GM12873 (cell line): ENCODE results near the gene SSMEM1.

Experiments
- CTCF ChIP-seq: IDR thresholded peaks from 2 replicates; pipeline ENCODE4 v1.5.1; 2012; ENCODE audit warnings: low read depth, mild to moderate bottlenecking, moderate library complexity, low read length, control low read depth; ENCODE audit not compliant: insufficient read depth; ENCODE audit errors: missing control alignments

The SSMEM1 gene

GRCh38 chr7:130227883-130228575 lies 20.4 kb downstream of the SSMEM1 start:
- no peak for TF ChIP-seq CTCF

- TF ChIP-seq CTCF, result no peak
Observed at GRCh38 chr7:130228840-130229502, 21.3 kb downstream of the SSMEM1 start.

- TF ChIP-seq CTCF, result no peak
Observed at GRCh38 chr7:130231792-130232191, 24.1 kb downstream of the SSMEM1 start.

- no peak for TF ChIP-seq CTCF
Observed at GRCh38 chr7:130232209-130232608, 24.5 kb downstream of the SSMEM1 start.

- no peak for TF ChIP-seq CTCF
Observed at GRCh38 chr7:130234078-130234477, 26.4 kb downstream of the SSMEM1 start.

- no peak for TF ChIP-seq CTCF
Observed at GRCh38 chr7:130240240-130240639, 32.6 kb downstream of the SSMEM1 start.

GRCh38 chr7:130242198-130243014 lies 34.7 kb downstream of the SSMEM1 start:
- TF ChIP-seq CTCF, result peak; percentile 95
